ENCODE data around the gene DPP9.

DPP9 gene

DNA sequence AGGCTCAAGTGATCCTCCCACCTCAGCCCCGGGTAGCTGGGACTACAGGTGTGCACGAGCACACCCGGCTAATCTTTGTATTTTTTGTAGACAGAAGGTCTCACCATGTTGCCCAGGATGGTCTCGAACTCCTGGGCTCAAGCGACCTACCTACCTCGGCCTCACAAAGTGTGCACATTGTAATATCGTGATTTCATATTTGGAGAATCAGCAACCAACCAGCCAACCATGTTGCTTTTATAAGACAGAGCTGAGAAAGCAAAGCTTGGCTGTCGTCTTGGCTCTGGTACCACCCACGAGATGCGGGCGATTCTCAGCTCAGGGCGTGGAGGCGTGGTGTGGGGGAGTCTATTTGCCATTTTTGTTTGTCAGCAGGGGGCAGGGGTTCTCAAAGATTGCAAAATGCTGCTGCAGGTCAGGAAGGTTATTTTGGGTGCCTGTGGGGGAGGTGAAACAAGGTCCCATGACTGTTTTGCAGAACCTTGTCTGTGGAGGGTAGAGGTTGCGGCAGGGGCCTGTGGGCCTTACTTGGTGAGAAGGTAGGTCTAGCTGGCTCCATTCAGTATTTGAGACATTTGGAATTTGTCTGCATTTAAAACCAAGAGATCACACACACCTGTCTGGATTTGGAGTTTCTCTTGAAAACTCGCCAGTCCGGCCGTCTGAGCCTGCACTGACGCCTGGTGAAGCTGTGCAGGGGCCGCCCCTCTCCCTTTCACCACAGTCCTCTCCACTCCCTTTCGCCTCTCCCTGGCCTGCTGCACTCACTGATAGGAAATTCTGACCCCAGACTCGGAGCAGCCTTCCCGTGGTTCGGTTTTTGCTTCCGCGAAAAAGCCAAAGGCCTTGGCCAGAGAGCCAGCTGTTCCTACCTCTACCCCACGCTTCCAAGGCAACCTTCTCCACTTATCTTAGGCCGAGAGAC lies 68.9 kb downstream of the DPP9 start:
- Mint-ChIP-seq H3K27me3 (no peaks in the 10 kb centered on the region), H3K4me3 (no peak overlapping the region), H3K9me3 (no peaks in the 10 kb centered on the region), H3K36me3 (ENCODE audit: low read depth) (peaks cover 67% of the 10 kb centered on the region), H3K4me1 (ENCODE audit: low read depth) (no peaks in the 10 kb centered on the region), H3K27ac (peak overlapping the region; percentile 22)
- no peak for DNase-seq

GRCh38 chr19:4653793-4654436 lies 69.7 kb downstream of the DPP9 start:
- H3K4me3 Mint-ChIP-seq = no peak overlapping the region
- no peak for DNase-seq
- H3K27me3 Mint-ChIP-seq = no peaks in the 10 kb centered on the region
- H3K4me1 Mint-ChIP-seq (ENCODE audit: low read depth) = peaks cover 3% of the 10 kb centered on the region
- H3K9me3 Mint-ChIP-seq = no peaks in the 10 kb centered on the region
- no peak overlapping the region for H3K27ac Mint-ChIP-seq
- H3K36me3 Mint-ChIP-seq (ENCODE audit: low read depth) = peaks cover 67% of the 10 kb centered on the region

DNA sequence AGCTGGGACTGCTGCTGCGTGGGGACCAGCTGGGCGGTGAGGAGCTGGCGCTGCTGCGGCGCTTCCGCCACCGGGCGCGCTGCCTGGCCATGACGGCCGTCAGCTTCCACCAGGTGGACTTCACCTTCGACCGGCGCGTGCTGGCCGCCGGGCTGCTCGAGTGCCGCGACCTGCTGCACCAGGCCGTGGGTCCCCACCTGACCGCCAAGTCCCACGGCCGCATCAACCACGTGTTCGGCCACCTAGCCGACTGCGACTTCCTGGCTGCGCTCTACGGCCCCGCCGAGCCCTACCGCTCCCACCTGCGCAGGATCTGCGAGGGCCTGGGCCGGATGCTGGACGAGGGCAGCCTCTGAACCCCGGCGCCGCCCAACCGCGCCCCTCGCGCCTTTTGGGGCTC lies 71.6 kb downstream of the DPP9 start:
- no peak overlapping the region for H3K27ac Mint-ChIP-seq
- no peaks in the 10 kb centered on the region for H3K27me3 Mint-ChIP-seq
- no peaks in the 10 kb centered on the region for H3K9me3 Mint-ChIP-seq
- peaks cover 52% of the 10 kb centered on the region for H3K36me3 Mint-ChIP-seq (ENCODE audit: low read depth)
- H3K4me1 Mint-ChIP-seq (ENCODE audit: low read depth) = peaks cover 6% of the 10 kb centered on the region
- DNase-seq = no peak
- H3K4me3 Mint-ChIP-seq = no peak overlapping the region

GRCh38 chr19:4650159-4650558 lies 73.5 kb downstream of the DPP9 start:
- no peak for DNase-seq
- no peaks in the 10 kb centered on the region for H3K27me3 Mint-ChIP-seq
- peak overlapping the region; percentile 55 for H3K27ac Mint-ChIP-seq
- H3K4me1 Mint-ChIP-seq (ENCODE audit: low read depth) = peaks cover 8% of the 10 kb centered on the region
- peaks cover 50% of the 10 kb centered on the region for H3K36me3 Mint-ChIP-seq (ENCODE audit: low read depth)
- no peak overlapping the region for H3K4me3 Mint-ChIP-seq
- H3K9me3 Mint-ChIP-seq = no peaks in the 10 kb centered on the region

DNA sequence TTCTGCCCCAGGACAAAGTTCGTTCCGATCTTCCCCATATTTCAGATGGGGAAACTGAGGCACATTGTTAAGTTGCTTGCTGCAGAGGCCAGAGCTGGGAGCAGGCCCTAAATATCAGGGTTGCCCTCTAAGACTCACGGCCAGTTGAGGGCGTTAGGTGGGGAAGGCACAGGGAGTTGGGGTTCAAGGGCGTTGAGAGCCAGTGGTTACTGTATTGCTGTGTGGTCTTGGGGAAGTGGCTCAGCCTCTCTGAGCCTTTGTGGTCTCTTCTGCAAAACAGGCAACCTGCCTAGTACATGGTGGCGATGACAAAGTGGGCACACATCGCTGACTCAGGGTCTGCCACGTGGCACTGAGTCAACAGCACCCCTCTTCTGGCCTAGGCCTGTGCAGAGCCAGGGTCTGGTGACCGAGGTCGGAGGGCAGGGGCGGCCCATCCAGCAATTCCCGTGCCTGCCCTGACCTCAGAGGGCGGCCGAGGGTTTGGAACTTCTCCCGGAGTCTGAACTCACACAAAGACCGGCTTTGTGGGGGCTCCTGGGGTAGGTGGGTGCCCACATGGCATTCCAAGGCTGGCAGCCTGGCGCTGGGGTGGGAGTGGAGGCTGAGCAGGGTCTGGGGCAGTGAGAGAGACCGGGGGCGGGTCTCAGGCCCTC lies 74.1 kb downstream of the DPP9 start:
- no peak overlapping the region for H3K4me3 Mint-ChIP-seq
- no peak for DNase-seq
- H3K36me3 Mint-ChIP-seq (ENCODE audit: low read depth) = peaks cover 44% of the 10 kb centered on the region
- H3K27me3 Mint-ChIP-seq = no peaks in the 10 kb centered on the region
- H3K4me1 Mint-ChIP-seq (ENCODE audit: low read depth) = peaks cover 8% of the 10 kb centered on the region
- H3K27ac Mint-ChIP-seq = peak overlapping the region; percentile 40
- H3K9me3 Mint-ChIP-seq = no peaks in the 10 kb centered on the region

- Mint-ChIP-seq H3K4me3 (no peak overlapping the region), H3K27ac (peak overlapping the region; percentile 29)
Observed at GRCh38 chr19:4647676-4648644, 75.7 kb downstream of the DPP9 start.

DNA sequence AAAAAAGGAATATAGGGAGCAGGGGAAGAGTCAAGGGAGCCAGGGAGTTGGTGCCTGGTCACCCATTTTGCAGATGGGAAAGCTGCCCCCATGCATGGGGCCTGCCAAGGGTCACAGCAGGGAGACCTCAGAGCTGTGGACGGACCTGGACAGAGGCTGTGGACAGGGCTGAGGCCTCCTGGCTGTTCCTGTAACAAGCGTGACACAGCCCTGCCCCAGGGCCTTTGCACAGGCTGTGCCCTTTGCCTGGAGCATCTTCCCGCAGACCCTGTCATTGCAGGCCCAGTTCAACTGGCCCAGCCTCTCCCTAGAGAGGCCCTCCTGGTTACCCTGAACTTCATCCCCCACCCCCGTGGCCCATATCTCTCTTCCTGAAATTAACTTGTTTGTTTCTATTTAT lies 77.9 kb downstream of the DPP9 start:
- Mint-ChIP-seq H3K4me3 (no peak overlapping the region), H3K27ac (no peak overlapping the region), H3K36me3 (ENCODE audit: low read depth) (peaks cover 26% of the 10 kb centered on the region), H3K4me1 (ENCODE audit: low read depth) (peaks cover 13% of the 10 kb centered on the region), H3K27me3 (no peaks in the 10 kb centered on the region), H3K9me3 (no peaks in the 10 kb centered on the region)
- DNase-seq = no peak

More at GRCh38 chr19:4647676-4648644, 75.7 kb downstream of the DPP9 start:
- H3K9me3 Mint-ChIP-seq = no peaks in the 10 kb centered on the region
- peaks cover 34% of the 10 kb centered on the region for H3K36me3 Mint-ChIP-seq (ENCODE audit: low read depth)
- H3K4me1 Mint-ChIP-seq (ENCODE audit: low read depth) = peaks cover 8% of the 10 kb centered on the region
- no peak for DNase-seq
- H3K27me3 Mint-ChIP-seq = no peaks in the 10 kb centered on the region

DNA sequence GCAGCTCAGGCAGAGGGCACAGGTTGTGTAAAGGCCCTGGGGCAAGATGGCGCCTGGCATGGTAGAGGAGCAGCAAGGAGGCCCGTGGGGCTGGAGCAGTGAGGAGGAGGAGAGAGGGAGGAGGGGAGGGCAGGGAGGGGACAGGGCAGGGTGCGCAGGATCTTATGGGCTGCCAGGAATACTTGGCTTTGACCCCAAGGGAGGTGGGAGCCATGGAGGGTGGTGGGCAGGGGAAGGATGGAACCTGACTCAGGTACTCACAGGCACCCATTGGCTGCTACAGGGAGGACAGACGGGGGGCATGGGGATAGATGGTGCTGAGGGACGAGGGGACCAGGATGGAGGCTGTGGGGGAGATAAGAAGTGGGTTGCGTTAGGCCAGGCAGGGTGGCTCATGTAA lies 81.0 kb downstream of the DPP9 start:
- H3K27ac Mint-ChIP-seq = no peak overlapping the region
- no peak overlapping the region for H3K4me3 Mint-ChIP-seq
- no peaks in the 10 kb centered on the region for H3K27me3 Mint-ChIP-seq

GRCh38 chr19:4641132-4641531 lies 82.5 kb downstream of the DPP9 start:
- no peak for DNase-seq
- H3K27ac Mint-ChIP-seq = no peak overlapping the region
- peaks cover 29% of the 10 kb centered on the region for H3K4me1 Mint-ChIP-seq (ENCODE audit: low read depth)
- no peaks in the 10 kb centered on the region for H3K9me3 Mint-ChIP-seq
- H3K36me3 Mint-ChIP-seq (ENCODE audit: low read depth) = peaks cover 6% of the 10 kb centered on the region
- H3K4me3 Mint-ChIP-seq = peak overlapping the region; percentile 89
- no peaks in the 10 kb centered on the region for H3K27me3 Mint-ChIP-seq

More for the DNA sequence above, 81.0 kb downstream of the DPP9 start:
- H3K9me3 Mint-ChIP-seq = no peaks in the 10 kb centered on the region
- peaks cover 23% of the 10 kb centered on the region for H3K4me1 Mint-ChIP-seq (ENCODE audit: low read depth)
- no peak for DNase-seq
- H3K36me3 Mint-ChIP-seq (ENCODE audit: low read depth) = peaks cover 15% of the 10 kb centered on the region

- Mint-ChIP-seq H3K27me3 (no peaks in the 10 kb centered on the region), H3K4me3 (peak overlapping the region; percentile 89), H3K36me3 (ENCODE audit: low read depth) (peaks cover 3% of the 10 kb centered on the region), H3K4me1 (ENCODE audit: low read depth) (peaks cover 31% of the 10 kb centered on the region), H3K9me3 (no peaks in the 10 kb centered on the region), H3K27ac (peak overlapping the region; percentile 88)
- DNase-seq = no peak
Observed at GRCh38 chr19:4640247-4641000, 83.2 kb downstream of the DPP9 start.

GRCh38 chr19:4639531-4640246 lies 84.0 kb downstream of the DPP9 start:
- peaks cover 31% of the 10 kb centered on the region for H3K4me1 Mint-ChIP-seq (ENCODE audit: low read depth)
- no peaks in the 10 kb centered on the region for H3K9me3 Mint-ChIP-seq
- no peaks in the 10 kb centered on the region for H3K27me3 Mint-ChIP-seq
- H3K4me3 Mint-ChIP-seq = peak overlapping the region; percentile 89
- H3K36me3 Mint-ChIP-seq (ENCODE audit: low read depth) = peaks cover 3% of the 10 kb centered on the region
- peak; percentile 49 for DNase-seq
- peak overlapping the region; percentile 88 for H3K27ac Mint-ChIP-seq

DNA sequence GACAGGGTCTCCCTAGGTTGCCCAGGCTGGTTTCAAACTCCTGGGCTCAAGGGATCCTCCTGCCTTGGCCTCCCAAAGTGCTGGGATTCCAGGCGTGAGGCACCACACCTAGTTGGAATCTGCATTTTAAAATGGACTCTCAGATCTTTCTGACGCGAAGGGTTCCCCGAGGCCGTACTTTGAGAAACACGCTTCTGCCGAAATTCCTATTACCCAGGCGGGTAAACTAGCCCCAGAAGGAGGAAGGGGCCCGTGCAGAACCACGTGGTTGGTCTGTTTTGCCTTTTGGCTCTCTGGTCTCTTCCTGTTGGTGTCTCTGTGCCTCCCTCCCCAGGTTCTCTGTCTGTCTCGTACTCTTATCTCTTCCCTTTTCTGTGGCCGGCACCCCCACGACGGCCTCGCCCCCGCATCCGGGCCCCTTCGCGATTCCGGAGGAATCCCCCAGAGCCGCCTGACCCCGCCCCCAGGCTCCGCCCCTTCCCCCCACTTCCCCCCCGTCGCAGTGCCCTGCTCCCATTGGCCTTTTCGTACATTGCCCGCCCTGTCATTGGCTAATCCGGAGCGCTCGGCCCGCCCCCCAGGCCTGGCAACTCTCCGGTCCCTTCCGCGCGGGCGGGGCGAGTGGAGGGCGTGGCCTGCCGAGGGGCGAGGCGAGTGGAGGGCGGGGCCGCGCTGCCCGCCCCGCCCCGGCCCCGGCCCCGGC lies 84.7 kb downstream of the DPP9 start, which contains the start of gene TNFAIP8L1:
TNFAIP8L1 (plus strand) TSS at position 689 of the 703 bp plus-strand sequence. CDS start 12,354 bp downstream, outside the sequence.
- peak within 1 kb of the TSS; percentile 89 for H3K4me3 Mint-ChIP-seq

More for the DNA sequence above, 84.7 kb downstream of the DPP9 start, which contains the start of gene TNFAIP8L1:
- Mint-ChIP-seq H3K9me3 (no peaks in the 10 kb centered on the region), H3K36me3 (ENCODE audit: low read depth) (peaks cover 3% of the 10 kb centered on the region), H3K4me1 (ENCODE audit: low read depth) (peaks cover 33% of the 10 kb centered on the region), H3K27ac (peak within 1 kb of the TSS; percentile 97), H3K27me3 (no peaks in the 10 kb centered on the region)
- peak; percentile 99 for DNase-seq
